K562 (cell line): ENCODE measurements around the gene TTLL11. TPM values are rescaled to one million over a fixed set of nuclear protein-coding genes. Genes with fewer than 3 reads are reported as not detected.

ENCODE experiments used
- CAMTA2 ChIP-seq: fragments of 250-450 bp; sonication (Bioruptor Pico); conservative IDR thresholded peaks from 2 replicates; pipeline ENCODE4 v1.5.1; 2022
- DIDO1 ChIP-seq: fragments of 450-650 bp; IDR thresholded peaks from 2 replicates; pipeline ENCODE4 v1.6.1; 2016; ENCODE audit warnings: low read depth, missing biosample characterization, missing genetic modification characterization
- ELF4 ChIP-seq: fragments of 450-650 bp; formaldehyde crosslinking; IDR thresholded peaks from 2 replicates; pipeline ENCODE4 v1.4.0; 2022; ENCODE audit warnings: missing genetic modification characterization
- FOXK2 ChIP-seq, 2 experiments: fragments of 450-650 bp; IDR thresholded peaks in 1 of 2; conservative IDR thresholded peaks in 1 of 2; 2 replicates each; pipeline ENCODE4 v1.6.1; 2016; ENCODE audit warnings: low read depth in 2 of 2, mild to moderate bottlenecking in 1 of 2
- HNRNPLL ChIP-seq: fragments of 200-400 bp; formaldehyde crosslinking; IDR thresholded peaks from 2 replicates; pipeline ENCODE4 v1.6.1; 2017; ENCODE audit warnings: low read length, low read depth, mild to moderate bottlenecking; ENCODE audit not compliant: poor library complexity, severe bottlenecking
- MIER1 ChIP-seq: fragments of 450-650 bp; IDR thresholded peaks from 2 replicates; pipeline ENCODE4 v1.6.1; 2016; ENCODE audit warnings: antibody characterized with exemption, mild to moderate bottlenecking, low read depth
- POLR2G ChIP-seq: fragments of 200-400 bp; formaldehyde crosslinking; IDR thresholded peaks from 2 replicates; pipeline ENCODE4 v1.6.1; 2017; ENCODE audit warnings: low read depth, mild to moderate bottlenecking, antibody characterized with exemption, low read length, moderate library complexity
- RBM39 ChIP-seq: fragments of 200-400 bp; formaldehyde crosslinking; optimal IDR thresholded peaks from 2 replicates; pipeline ENCODE3; 2018; ENCODE audit warnings: low read depth, low read length
- SP1 ChIP-seq: sonication (generic); formaldehyde crosslinking; IDR thresholded peaks from 2 replicates; pipeline ENCODE4 v1.8.1; 2022; ENCODE audit warnings: mild to moderate bottlenecking, missing genetic modification reagents
- TRIM28 ChIP-seq: fragments of 450-650 bp; IDR thresholded peaks from 2 replicates; pipeline ENCODE4 v1.6.1; 2017
- polyA plus RNA-seq, 8 experiments: library from polyadenylated mRNA; depleted of rRNA in 4 of 8; stranded (reverse) in 5 of 8; unstranded in 3 of 8; fragments of >200 nt; fragmentation: Nextera tagmentation in 2 of 8; fragmentation: Illumina TruSeq in 1 of 8; extraction: Ambion mirVana in 2 of 8; extraction: Trizol in 1 of 8; gene quantifications; 2 replicates each; pipeline versions ENCODE4 v1.2.1 to v1.2.3, GENCODE V29; 2011 to 2014; ENCODE audit warnings: inconsistent platforms in 1 of 8, missing spikeins in 1 of 8
- total RNA-seq, 7 experiments: library from RNA; depleted of rRNA in 6 of 7; stranded (reverse); fragments of >200 nt in 6 of 7; fragmentation: Illumina TruSeq in 2 of 7; extraction: Trizol in 2 of 7; gene quantifications; 2 replicates each; pipeline versions ENCODE4 v1.2.1 to v1.2.3, GENCODE V29; 2011 to 2021; ENCODE audit warnings: low replicate concordance in 1 of 7
- TF ChIP-seq, protein P1 (sequence below): fragments of 450-650 bp; IDR thresholded peaks from 2 replicates; pipeline ENCODE4 v1.6.1; 2014; ENCODE audit warnings: low read depth, mild to moderate bottlenecking, moderate library complexity, borderline replicate concordance
- TF ChIP-seq, protein P2 (sequence below): sonication (generic); IDR thresholded peaks from 2 replicates; pipeline ENCODE4 v1.6.1; 2016
- TF ChIP-seq, protein P3 (sequence below): IDR thresholded peaks from 2 replicates; pipeline ENCODE4 v1.6.1; 2014; ENCODE audit warnings: antibody characterized with exemption
- TF ChIP-seq, protein P4 (sequence below): fragments of 450-650 bp; IDR thresholded peaks from 2 replicates; pipeline ENCODE4 v1.6.1; 2018; ENCODE audit not compliant: partially characterized antibody
- TF ChIP-seq, protein P5 (sequence below): sonication (generic); formaldehyde crosslinking; IDR thresholded peaks from 2 replicates; pipeline ENCODE4 v1.8.1; 2023; ENCODE audit warnings: mild to moderate bottlenecking, missing genetic modification reagents
- TF ChIP-seq, protein P6 (sequence below): conservative IDR thresholded peaks from 2 replicates; pipeline ENCODE4 v1.6.1; 2011; ENCODE audit warnings: low read depth, mild to moderate bottlenecking, low read length; ENCODE audit not compliant: control insufficient read depth

TTLL11 gene
- total and polyA plus RNA-seq, 9 of the 15 experiments (the other 6 are each of a cell fraction or from before 2014, with no cell fraction given) = 0.83 to 4.4 (median 2.7) TPM

DNA sequence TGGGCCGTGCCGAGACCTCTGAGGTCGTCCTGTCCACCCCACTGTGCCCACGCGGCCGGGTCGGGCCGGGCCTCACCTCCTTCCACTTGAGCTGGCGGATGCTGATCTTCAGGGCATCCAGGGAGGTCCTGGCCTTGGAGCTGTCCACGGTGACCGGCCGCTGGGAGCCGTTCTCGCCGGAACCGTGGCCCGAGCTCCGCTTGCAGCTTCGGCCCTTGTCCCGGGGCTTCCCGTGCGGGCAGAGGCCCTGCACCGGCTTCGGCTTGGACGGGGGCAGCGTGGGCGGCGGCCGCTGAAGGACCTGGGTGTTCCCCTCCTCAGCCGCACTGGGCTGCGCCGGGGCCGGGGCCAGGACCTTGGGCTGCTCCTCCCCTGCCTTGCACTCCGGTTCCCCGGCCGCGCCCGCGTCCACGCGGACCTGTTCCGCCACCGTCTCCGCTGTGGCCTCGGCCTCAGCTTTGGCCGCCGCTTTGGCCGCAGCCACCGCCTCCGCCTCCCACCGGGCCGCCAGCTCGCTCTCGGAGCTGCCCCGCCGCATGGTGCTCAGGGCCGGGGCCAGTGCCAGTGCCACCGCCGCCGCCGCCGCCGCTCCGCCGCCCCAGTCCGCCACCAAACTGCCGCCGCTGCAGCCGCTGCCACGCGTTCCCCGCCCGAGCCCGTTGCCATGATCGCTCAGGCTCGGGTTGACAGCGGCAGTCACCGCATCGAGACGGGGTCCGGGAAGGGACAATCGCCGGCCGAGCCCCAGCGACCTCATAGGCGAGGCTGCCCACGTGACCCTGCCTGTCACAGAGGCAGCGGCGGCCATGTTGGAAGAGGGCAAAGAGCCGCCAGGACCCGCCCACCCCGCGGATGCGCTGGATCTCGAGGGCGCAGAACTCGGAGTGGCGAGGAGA is at the start of gene TTLL11 (continued):
- TF ChIP-seq, protein P1, sequence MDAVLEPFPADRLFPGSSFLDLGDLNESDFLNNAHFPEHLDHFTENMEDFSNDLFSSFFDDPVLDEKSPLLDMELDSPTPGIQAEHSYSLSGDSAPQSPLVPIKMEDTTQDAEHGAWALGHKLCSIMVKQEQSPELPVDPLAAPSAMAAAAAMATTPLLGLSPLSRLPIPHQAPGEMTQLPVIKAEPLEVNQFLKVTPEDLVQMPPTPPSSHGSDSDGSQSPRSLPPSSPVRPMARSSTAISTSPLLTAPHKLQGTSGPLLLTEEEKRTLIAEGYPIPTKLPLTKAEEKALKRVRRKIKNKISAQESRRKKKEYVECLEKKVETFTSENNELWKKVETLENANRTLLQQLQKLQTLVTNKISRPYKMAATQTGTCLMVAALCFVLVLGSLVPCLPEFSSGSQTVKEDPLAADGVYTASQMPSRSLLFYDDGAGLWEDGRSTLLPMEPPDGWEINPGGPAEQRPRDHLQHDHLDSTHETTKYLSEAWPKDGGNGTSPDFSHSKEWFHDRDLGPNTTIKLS = peak; percentile 56; the same call in 1 of the 2 replicates
- TF ChIP-seq, protein P2, sequence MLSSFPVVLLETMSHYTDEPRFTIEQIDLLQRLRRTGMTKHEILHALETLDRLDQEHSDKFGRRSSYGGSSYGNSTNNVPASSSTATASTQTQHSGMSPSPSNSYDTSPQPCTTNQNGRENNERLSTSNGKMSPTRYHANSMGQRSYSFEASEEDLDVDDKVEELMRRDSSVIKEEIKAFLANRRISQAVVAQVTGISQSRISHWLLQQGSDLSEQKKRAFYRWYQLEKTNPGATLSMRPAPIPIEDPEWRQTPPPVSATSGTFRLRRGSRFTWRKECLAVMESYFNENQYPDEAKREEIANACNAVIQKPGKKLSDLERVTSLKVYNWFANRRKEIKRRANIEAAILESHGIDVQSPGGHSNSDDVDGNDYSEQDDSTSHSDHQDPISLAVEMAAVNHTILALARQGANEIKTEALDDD = no peak
- TF ChIP-seq CAMTA2 = no peak
- no peak for TF ChIP-seq ELF4 (CRISPR knock-in tag)
- TF ChIP-seq, protein P3, sequence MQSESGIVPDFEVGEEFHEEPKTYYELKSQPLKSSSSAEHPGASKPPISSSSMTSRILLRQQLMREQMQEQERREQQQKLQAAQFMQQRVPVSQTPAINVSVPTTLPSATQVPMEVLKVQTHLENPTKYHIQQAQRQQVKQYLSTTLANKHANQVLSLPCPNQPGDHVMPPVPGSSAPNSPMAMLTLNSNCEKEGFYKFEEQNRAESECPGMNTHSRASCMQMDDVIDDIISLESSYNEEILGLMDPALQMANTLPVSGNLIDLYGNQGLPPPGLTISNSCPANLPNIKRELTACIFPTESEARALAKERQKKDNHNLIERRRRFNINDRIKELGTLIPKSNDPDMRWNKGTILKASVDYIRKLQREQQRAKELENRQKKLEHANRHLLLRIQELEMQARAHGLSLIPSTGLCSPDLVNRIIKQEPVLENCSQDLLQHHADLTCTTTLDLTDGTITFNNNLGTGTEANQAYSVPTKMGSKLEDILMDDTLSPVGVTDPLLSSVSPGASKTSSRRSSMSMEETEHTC = peak; percentile 78; the same call in 1 of the 2 replicates
- TF ChIP-seq FOXK2 (conservative IDR thresholded peaks at IDR 0.05 in 1 of 2, IDR thresholded peaks at IDR 0.05 in 1 of 2; ENCODE audit: low read depth in 2 of 2) = peak in 1 of 2 experiments; percentile 25; a peak in 2 of 4 replicates
- TF ChIP-seq DIDO1 (tag) = peak; percentile 53; the same call in 1 of the 2 replicates
- TF ChIP-seq HNRNPLL = peak; percentile 24
- no peak for TF ChIP-seq RBM39
- TF ChIP-seq, protein P4, sequence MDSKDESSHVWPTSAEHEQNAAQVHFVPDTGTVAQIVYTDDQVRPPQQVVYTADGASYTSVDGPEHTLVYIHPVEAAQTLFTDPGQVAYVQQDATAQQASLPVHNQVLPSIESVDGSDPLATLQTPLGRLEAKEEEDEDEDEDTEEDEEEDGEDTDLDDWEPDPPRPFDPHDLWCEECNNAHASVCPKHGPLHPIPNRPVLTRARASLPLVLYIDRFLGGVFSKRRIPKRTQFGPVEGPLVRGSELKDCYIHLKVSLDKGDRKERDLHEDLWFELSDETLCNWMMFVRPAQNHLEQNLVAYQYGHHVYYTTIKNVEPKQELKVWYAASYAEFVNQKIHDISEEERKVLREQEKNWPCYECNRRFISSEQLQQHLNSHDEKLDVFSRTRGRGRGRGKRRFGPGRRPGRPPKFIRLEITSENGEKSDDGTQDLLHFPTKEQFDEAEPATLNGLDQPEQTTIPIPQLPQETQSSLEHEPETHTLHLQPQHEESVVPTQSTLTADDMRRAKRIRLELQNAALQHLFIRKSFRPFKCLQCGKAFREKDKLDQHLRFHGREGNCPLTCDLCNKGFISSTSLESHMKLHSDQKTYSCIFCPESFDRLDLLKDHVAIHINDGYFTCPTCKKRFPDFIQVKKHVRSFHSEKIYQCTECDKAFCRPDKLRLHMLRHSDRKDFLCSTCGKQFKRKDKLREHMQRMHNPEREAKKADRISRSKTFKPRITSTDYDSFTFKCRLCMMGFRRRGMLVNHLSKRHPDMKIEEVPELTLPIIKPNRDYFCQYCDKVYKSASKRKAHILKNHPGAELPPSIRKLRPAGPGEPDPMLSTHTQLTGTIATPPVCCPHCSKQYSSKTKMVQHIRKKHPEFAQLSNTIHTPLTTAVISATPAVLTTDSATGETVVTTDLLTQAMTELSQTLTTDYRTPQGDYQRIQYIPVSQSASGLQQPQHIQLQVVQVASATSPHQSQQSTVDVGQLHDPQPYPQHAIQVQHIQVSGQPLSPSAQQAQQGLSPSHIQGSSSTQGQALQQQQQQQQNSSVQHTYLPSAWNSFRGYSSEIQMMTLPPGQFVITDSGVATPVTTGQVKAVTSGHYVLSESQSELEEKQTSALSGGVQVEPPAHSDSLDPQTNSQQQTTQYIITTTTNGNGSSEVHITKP = peak; percentile 37
- peak; percentile 78 for TF ChIP-seq MIER1
- TF ChIP-seq TRIM28 = no peak
- TF ChIP-seq, protein P5, sequence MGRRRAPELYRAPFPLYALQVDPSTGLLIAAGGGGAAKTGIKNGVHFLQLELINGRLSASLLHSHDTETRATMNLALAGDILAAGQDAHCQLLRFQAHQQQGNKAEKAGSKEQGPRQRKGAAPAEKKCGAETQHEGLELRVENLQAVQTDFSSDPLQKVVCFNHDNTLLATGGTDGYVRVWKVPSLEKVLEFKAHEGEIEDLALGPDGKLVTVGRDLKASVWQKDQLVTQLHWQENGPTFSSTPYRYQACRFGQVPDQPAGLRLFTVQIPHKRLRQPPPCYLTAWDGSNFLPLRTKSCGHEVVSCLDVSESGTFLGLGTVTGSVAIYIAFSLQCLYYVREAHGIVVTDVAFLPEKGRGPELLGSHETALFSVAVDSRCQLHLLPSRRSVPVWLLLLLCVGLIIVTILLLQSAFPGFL = no peak
- peak; percentile 87 for TF ChIP-seq POLR2G
- peak; percentile 95 for TF ChIP-seq SP1 (CRISPR knock-in tag)
- TF ChIP-seq, protein P6, sequence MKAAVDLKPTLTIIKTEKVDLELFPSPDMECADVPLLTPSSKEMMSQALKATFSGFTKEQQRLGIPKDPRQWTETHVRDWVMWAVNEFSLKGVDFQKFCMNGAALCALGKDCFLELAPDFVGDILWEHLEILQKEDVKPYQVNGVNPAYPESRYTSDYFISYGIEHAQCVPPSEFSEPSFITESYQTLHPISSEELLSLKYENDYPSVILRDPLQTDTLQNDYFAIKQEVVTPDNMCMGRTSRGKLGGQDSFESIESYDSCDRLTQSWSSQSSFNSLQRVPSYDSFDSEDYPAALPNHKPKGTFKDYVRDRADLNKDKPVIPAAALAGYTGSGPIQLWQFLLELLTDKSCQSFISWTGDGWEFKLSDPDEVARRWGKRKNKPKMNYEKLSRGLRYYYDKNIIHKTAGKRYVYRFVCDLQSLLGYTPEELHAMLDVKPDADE = peak; percentile 82; the same call in 1 of the 2 replicates
